Esophagus muscularis mucosa (tissue), 4 donors: ENCODE results near the gene SLC30A7. TPM values are rescaled to one million over a fixed set of nuclear protein-coding genes. Genes with fewer than 3 reads are reported as not detected.
A peak's percentile ranks its signal among the peaks of the same experiment; 100 is the strongest.

Experiments used
- DNase-seq: peaks from one replicate; pipeline ENCODE4 v3.0.0-alpha.2; 2017; ENCODE audit errors: extremely low spot score
- H3K27ac ChIP-seq, 4 donors: fragments of 200-600 bp; sonication (generic); replicated peaks in 1 of 4; 1 replicate in 3 of 4; 2 replicates in 1 of 4; pipeline ENCODE4 v1.5.1; 2016 to 2019; ENCODE audit warnings: mild to moderate bottlenecking in 1 of 4
- H3K27me3 ChIP-seq, 4 donors: fragments of 200-600 bp; sonication (generic); one replicate each; pipeline versions ENCODE4 v1.5.1 to v1.6.0; 2016 to 2019
- H3K36me3 ChIP-seq, 4 donors: fragments of 200-600 bp; sonication (generic); one replicate each; pipeline ENCODE4 v1.5.1; 2016 to 2019
- H3K4me1 ChIP-seq, 4 donors: fragments of 200-600 bp; sonication (generic); one replicate each; pipeline ENCODE4 v1.5.1; 2016 to 2019
- H3K4me3 ChIP-seq, 4 donors: fragments of 200-600 bp; sonication (generic); 1 replicate in 2 of 4; 2 replicates in 2 of 4; pipeline ENCODE4 v1.5.1; 2016 to 2019; ENCODE audit warnings: mild to moderate bottlenecking in 4 of 4, moderate library complexity in 1 of 4
- H3K9me3 ChIP-seq, 4 donors: fragments of 200-600 bp; sonication (generic); 1 replicate in 3 of 4; 2 replicates in 1 of 4; pipeline ENCODE4 v1.5.1; 2016 to 2019
- EP300 ChIP-seq: sonication (generic); formaldehyde crosslinking; IDR thresholded peaks from one replicate; pipeline ENCODE4 v1.6.1; 2017; ENCODE audit warnings: antibody characterized with exemption
- POLR2A ChIP-seq: fragments of 450-650 bp; IDR thresholded peaks from one replicate; pipeline ENCODE4 v1.6.1; 2017; ENCODE audit warnings: antibody characterized with exemption, moderate library complexity, mild to moderate bottlenecking, low read depth
- POLR2AphosphoS5 ChIP-seq, 2 donors: sonication (generic); formaldehyde crosslinking; IDR thresholded peaks; one replicate each; pipeline ENCODE4 v1.6.1; 2017; ENCODE audit warnings: antibody characterized with exemption in 2 of 2
- WGBS: methylation state at CpG from one replicate; pipeline ENCODE4 v1.1.5; 2018; 5-methylcytosine and 5-hydroxymethylcytosine counted together
- intact Hi-C: fragments of 100-400 bp; cut with DNase I; formaldehyde crosslinking; loops from one replicate; pipeline ENCODE4 v1.15.1; 2023
- total RNA-seq, 4 donors: library from RNA; depleted of rRNA; stranded (reverse); fragments of >200 nt; gene quantifications; one replicate each; pipeline versions ENCODE4 v1.1.0 to v1.2.1, GENCODE V29; 2016
- TF ChIP-seq, protein P1 (sequence below), 3 experiments: fragments of 200-600 bp in 2 of 3; fragments of 450-650 bp in 1 of 3; sonication (generic) in 2 of 3; IDR thresholded peaks; one replicate each; pipeline ENCODE4 v1.5.1; 2017 to 2019; ENCODE audit warnings: antibody characterized with exemption in 3 of 3, mild to moderate bottlenecking in 2 of 3, moderate library complexity in 1 of 3

The SLC30A7 gene
- total RNA-seq, 4 donors from 2014 or later: 10.5 to 19.9 (median 13.6) TPM

DNA sequence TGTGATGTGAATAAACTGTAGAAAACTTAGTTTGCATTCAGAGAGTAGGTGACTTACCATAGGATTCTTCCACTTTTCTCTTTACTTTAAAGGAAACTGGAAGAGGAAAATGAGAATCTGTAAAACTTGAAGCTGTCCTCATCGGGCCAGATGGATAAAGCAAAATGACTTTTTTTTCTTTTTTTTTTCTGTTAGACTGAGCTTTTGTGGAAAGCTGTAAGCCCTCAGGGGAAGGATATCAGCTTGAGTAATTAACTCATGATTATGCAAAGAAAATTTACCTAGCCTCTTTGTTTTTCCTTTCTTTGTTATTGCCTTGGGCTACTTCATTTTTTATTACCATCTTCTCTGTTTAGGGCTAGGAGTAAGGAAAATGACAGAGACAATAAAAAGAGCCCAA lies 76.3 kb downstream of the SLC30A7 start:
- TF ChIP-seq POLR2A (no peak), POLR2AphosphoS5 (IDR thresholded peaks at IDR 0.05) (no peak), EP300 (no peak)
- TF ChIP-seq, protein P1, sequence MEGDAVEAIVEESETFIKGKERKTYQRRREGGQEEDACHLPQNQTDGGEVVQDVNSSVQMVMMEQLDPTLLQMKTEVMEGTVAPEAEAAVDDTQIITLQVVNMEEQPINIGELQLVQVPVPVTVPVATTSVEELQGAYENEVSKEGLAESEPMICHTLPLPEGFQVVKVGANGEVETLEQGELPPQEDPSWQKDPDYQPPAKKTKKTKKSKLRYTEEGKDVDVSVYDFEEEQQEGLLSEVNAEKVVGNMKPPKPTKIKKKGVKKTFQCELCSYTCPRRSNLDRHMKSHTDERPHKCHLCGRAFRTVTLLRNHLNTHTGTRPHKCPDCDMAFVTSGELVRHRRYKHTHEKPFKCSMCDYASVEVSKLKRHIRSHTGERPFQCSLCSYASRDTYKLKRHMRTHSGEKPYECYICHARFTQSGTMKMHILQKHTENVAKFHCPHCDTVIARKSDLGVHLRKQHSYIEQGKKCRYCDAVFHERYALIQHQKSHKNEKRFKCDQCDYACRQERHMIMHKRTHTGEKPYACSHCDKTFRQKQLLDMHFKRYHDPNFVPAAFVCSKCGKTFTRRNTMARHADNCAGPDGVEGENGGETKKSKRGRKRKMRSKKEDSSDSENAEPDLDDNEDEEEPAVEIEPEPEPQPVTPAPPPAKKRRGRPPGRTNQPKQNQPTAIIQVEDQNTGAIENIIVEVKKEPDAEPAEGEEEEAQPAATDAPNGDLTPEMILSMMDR (IDR thresholded peaks at IDR 0.05): no peak
- DNase-seq: no peak
- H3K9me3 ChIP-seq: no peaks in the 10 kb centered on the region
- H3K27ac ChIP-seq: no peak overlapping the region
- no peaks in the 10 kb centered on the region for H3K27me3 ChIP-seq
- intact Hi-C loops: no loop called here
- H3K4me1 ChIP-seq: peaks cover 0 to 9% (median 0%) of the 10 kb centered on the region in 4 donors
- WGBS: 75% methylated on average over 1 of the region's 1 CpG
- no peak overlapping the region for H3K4me3 ChIP-seq
- H3K36me3 ChIP-seq: peaks cover 8 to 25% (median 17%) of the 10 kb centered on the region in 4 donors

DNA sequence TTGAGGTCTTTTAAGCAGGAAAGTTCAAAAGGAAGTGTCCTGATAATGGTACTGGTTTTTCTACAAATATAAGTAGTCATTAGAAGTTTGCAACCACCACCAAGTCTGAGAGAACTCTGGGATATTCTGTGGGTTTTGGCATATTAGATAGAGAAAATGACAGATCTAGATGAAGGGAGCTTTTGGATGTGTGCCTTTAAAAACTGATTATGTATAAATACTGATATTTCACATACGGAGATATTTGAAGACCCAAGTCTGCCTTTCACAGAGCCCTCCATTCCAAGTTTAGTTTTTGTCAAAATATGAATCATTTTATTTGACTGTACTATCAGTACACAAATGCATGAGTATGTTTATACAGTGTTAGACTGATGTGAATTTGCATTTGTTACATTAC lies 81.0 kb downstream of the SLC30A7 start:
- 81% methylated on average over 1 of the region's 1 CpG for WGBS
- H3K27me3 ChIP-seq: no peaks in the 10 kb centered on the region
- H3K36me3 ChIP-seq: peaks cover 8 to 25% (median 10%) of the 10 kb centered on the region in 4 donors

DNA sequence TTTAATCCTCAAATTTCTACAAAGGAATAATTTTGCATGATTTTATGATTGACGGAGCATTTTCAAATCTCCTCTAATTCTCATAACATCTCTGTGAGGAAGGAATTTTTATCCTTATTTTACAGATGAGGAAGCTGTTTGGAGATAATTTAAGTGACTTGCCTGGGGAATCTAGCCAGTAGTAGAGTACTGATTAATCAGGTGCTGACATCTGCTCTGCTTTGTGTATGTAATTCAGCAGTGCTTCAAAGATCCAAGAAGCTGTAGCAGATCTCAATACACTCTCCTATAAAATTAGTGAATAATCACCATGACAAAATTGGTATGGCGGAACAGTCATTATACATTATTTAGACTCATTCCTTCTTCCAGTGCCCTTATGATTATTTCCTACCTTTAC lies 83.7 kb downstream of the SLC30A7 start:
- Histone ChIP-seq H3K4me3 (no peak overlapping the region), H3K36me3 (peaks cover 8 to 30% (median 10%) of the 10 kb centered on the region in 4 donors), H3K27me3 (no peaks in the 10 kb centered on the region), H3K4me1 (peaks cover 0 to 19% (median 13%) of the 10 kb centered on the region in 4 donors), H3K27ac (no peak overlapping the region), H3K9me3 (no peaks in the 10 kb centered on the region)
- intact Hi-C loops: no loop called here
- no peak for TF ChIP-seq POLR2AphosphoS5 (IDR thresholded peaks at IDR 0.05)
- no peak for TF ChIP-seq EP300
- TF ChIP-seq POLR2A: no peak
- TF ChIP-seq, protein P1 (IDR thresholded peaks at IDR 0.05): no peak
- 60% methylated on average over 2 of the region's 2 CpGs for WGBS
- no peak for DNase-seq

More for the DNA sequence above, 81.0 kb downstream of the SLC30A7 start:
- intact Hi-C loops: no loop called here
- Histone ChIP-seq H3K4me3 (no peak overlapping the region), H3K4me1 (peaks cover 0 to 19% (median 13%) of the 10 kb centered on the region in 4 donors), H3K27ac (no peak overlapping the region), H3K9me3 (no peaks in the 10 kb centered on the region)
- no peak for DNase-seq
- TF ChIP-seq, protein P1 (IDR thresholded peaks at IDR 0.05): no peak

DNA sequence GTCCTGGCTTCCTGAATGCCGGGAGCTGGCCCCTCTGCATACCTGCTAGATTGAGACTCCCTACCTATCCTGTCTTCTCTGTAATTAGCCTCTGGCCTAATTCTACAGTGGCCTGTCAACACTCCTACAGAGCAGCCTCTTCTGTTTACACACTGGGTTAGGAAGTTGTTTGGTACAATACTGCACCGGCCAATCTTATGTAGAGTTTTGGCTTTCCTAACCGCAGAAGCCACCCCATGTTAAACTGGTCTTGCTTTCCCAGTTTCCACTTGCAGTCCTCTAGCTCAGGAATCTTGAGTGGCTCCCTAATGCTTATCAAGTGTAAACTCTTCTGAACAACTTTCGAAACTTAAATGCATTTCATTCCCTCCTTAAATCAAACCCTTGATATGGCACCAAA lies 86.9 kb downstream of the SLC30A7 start:
- H3K4me1 ChIP-seq: peaks cover 0 to 19% (median 13%) of the 10 kb centered on the region in 4 donors
- no peak overlapping the region for H3K4me3 ChIP-seq
- TF ChIP-seq, protein P1 (IDR thresholded peaks at IDR 0.05): no peak
- TF ChIP-seq EP300 (no peak), POLR2AphosphoS5 (IDR thresholded peaks at IDR 0.05) (no peak), POLR2A (no peak)
- no peaks in the 10 kb centered on the region for H3K9me3 ChIP-seq
- intact Hi-C loops: no loop called here
- no peak overlapping the region for H3K27ac ChIP-seq
- DNase-seq: no peak
- peaks cover 0 to 10% (median 0%) of the 10 kb centered on the region in 4 donors for H3K36me3 ChIP-seq
- WGBS: 95% methylated on average over 4 of the region's 4 CpGs
- no peaks in the 10 kb centered on the region for H3K27me3 ChIP-seq

DNA sequence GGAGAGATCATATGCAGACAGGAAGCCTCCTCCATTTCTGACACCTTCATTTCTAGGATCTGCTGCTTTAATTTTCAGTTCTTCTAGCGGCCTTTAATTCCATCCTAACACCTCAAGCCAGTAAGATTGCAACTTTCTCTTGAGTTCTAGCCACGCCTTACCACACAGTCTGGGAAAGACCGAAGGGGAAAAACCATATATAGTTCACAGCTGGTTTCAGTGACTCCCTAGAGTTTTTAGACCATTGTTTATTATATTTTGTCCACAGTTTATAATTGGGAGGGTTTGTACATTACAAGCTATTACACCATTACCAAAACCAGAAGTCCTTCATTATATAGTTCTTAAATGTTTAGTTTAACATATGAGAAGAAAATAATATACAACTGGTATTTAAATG lies 92.2 kb downstream of the SLC30A7 start:
- peaks cover 0 to 5% (median 0%) of the 10 kb centered on the region in 4 donors for H3K36me3 ChIP-seq
- intact Hi-C loops: no loop called here
- peaks cover 6 to 24% (median 20%) of the 10 kb centered on the region in 4 donors for H3K4me1 ChIP-seq
- H3K4me3 ChIP-seq: no peak overlapping the region
- no peaks in the 10 kb centered on the region for H3K27me3 ChIP-seq
- H3K27ac ChIP-seq: peak overlapping the region in 1 of 4 donors; percentile 64
- no peaks in the 10 kb centered on the region for H3K9me3 ChIP-seq
- WGBS: 69% methylated on average over 3 of the region's 3 CpGs
- TF ChIP-seq POLR2A (no peak), EP300 (no peak), POLR2AphosphoS5 (IDR thresholded peaks at IDR 0.05) (no peak)
- TF ChIP-seq, protein P1 (IDR thresholded peaks at IDR 0.05): no peak
- no peak for DNase-seq
